Measurements from ENCODE around the gene PLA2G15.

DNA sequence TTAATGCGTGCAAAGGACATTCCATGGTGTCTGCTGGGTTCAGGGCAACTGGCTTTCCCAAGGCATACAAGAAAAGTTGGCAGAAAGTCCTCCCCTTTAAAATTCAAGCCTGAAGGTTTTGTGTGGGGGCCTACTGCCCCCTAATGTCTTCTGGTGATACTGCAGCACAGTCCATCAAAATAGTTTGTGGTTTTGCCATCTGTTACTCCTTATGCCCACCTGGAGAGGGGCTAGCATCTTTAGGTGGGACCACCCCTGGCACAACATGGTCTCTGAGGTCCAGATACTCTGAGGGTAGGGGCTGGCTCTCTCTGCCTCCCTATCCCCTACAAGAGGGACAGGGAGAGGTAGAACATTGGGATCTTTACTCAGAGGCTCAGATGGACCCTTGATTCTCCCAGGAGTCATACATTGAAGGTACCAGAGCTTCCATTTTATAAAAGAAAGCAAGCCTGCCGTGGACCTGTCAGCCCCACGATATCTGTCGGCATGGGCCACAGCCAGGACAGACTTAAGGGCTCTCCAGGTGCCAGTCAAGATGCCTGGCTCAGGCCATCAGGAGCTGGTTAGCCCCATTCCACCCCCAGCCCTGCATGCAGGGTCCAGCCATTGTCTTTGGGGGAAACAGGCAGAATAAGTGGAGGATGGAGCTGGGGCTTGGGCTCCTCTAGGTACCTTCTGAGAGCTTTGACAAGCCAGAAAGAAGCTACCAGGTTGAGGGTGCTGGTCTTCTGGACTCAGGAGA, 15.6 kb upstream of the PLA2G15 start:
- TF ChIP-seq POLR2A (IDR thresholded peaks at IDR 0.05) (no peak), CTCF (IDR thresholded peaks at IDR 0.05) (peak; percentile 74 to 81 (median 76)), EP300 (IDR thresholded peaks at IDR 0.05) (no peak)
